Vagina (tissue), 2 donors: ENCODE data around the gene FAM200B. TPM values are rescaled to one million over a fixed set of nuclear protein-coding genes. Genes with fewer than 3 reads are reported as not detected.

Experiments
- DNase-seq, 2 donors: peaks; one replicate each; pipeline ENCODE4 v3.0.0-alpha.2; 2017; ENCODE audit errors: extremely low spot score in 2 of 2
- H3K27ac ChIP-seq: fragments of 200-600 bp; sonication (generic); one replicate; pipeline ENCODE4 v1.5.1; 2019
- H3K27me3 ChIP-seq: fragments of 200-600 bp; sonication (generic); one replicate; pipeline ENCODE4 v1.5.1; 2019
- H3K36me3 ChIP-seq, 2 donors: fragments of 200-600 bp; sonication (generic); one replicate each; pipeline ENCODE4 v1.5.1; 2017 to 2019
- H3K4me1 ChIP-seq: fragments of 200-600 bp; sonication (generic); one replicate; pipeline ENCODE4 v1.5.1; 2019
- H3K4me3 ChIP-seq, 2 donors: fragments of 200-600 bp; sonication (generic); 1 replicate in 1 of 2; 2 replicates in 1 of 2; pipeline ENCODE4 v1.5.1; 2016 to 2019
- H3K9me3 ChIP-seq: fragments of 200-600 bp; sonication (generic); one replicate; pipeline ENCODE4 v1.5.1; 2019
- CTCF ChIP-seq, 3 experiments: fragments of 450-650 bp in 2 of 3; fragments of 200-600 bp in 1 of 3; sonication (generic) in 1 of 3; IDR thresholded peaks; one replicate each; pipeline ENCODE4 v1.5.1; 2017 to 2019; ENCODE audit warnings: antibody characterized with exemption in 3 of 3, mild to moderate bottlenecking in 2 of 3, moderate library complexity in 2 of 3
- POLR2A ChIP-seq, 2 donors: fragments of 450-650 bp; IDR thresholded peaks; one replicate each; pipeline ENCODE4 v1.6.1; 2017; ENCODE audit warnings: antibody characterized with exemption in 2 of 2, mild to moderate bottlenecking in 2 of 2, moderate library complexity in 2 of 2
- POLR2AphosphoS5 ChIP-seq, 2 donors: sonication (generic); formaldehyde crosslinking; IDR thresholded peaks; one replicate each; pipeline ENCODE4 v1.9.0; 2017; ENCODE audit warnings: antibody characterized with exemption in 2 of 2, mild to moderate bottlenecking in 2 of 2, low read depth in 1 of 2; ENCODE audit not compliant: insufficient read depth in 1 of 2
- intact Hi-C: fragments of 100-400 bp; cut with DNase I; formaldehyde crosslinking; loops from one replicate; pipeline ENCODE4 v1.15.1; 2023
- total RNA-seq: library from RNA; depleted of rRNA; stranded (reverse); fragments of >200 nt; gene quantifications from one replicate; pipeline ENCODE4 v1.2.3, GENCODE V29; 2016

The FAM200B gene
- total RNA-seq, 1 donor from 2014 or later, result 29.5 TPM

- intact Hi-C loops, result no loop called here
- no peaks in the 10 kb centered on the region for H3K9me3 ChIP-seq
- H3K27me3 ChIP-seq, result no peaks in the 10 kb centered on the region
- no peak overlapping the region for H3K27ac ChIP-seq
- H3K4me1 ChIP-seq, result peaks cover 19% of the 10 kb centered on the region
- TF ChIP-seq POLR2A (IDR thresholded peaks at IDR 0.05) (no peak), CTCF (IDR thresholded peaks at IDR 0.05) (no peak), POLR2AphosphoS5 (IDR thresholded peaks at IDR 0.05; ENCODE audit: insufficient read depth in 1 of 2, low read depth in 1 of 2) (no peak)
- no peak overlapping the region for H3K4me3 ChIP-seq
- H3K36me3 ChIP-seq, result peaks cover 0 to 15% of the 10 kb centered on the region in 2 donors
- DNase-seq, result no peak
These were observed 8.6 kb downstream of the FAM200B start for GRCh38 chr4:15690020-15690809.

- no peak for DNase-seq
- Histone ChIP-seq H3K27ac (no peak overlapping the region), H3K36me3 (peaks cover 0 to 15% of the 10 kb centered on the region in 2 donors), H3K4me3 (no peak overlapping the region), H3K9me3 (no peaks in the 10 kb centered on the region), H3K27me3 (no peaks in the 10 kb centered on the region), H3K4me1 (peaks cover 15% of the 10 kb centered on the region)
- intact Hi-C loops, result no loop called here
- TF ChIP-seq POLR2AphosphoS5 (IDR thresholded peaks at IDR 0.05; ENCODE audit: insufficient read depth in 1 of 2, low read depth in 1 of 2) (no peak), POLR2A (IDR thresholded peaks at IDR 0.05) (no peak), CTCF (IDR thresholded peaks at IDR 0.05) (no peak)
These were observed 9.9 kb downstream of the FAM200B start for GRCh38 chr4:15691346-15692135.

- intact Hi-C loops, result no loop called here
- Histone ChIP-seq H3K4me3 (no peak overlapping the region), H3K27ac (no peak overlapping the region), H3K36me3 (peaks cover 0 to 5% of the 10 kb centered on the region in 2 donors), H3K4me1 (peaks cover 15% of the 10 kb centered on the region), H3K27me3 (no peaks in the 10 kb centered on the region), H3K9me3 (no peaks in the 10 kb centered on the region)
- TF ChIP-seq POLR2AphosphoS5 (IDR thresholded peaks at IDR 0.05; ENCODE audit: insufficient read depth in 1 of 2, low read depth in 1 of 2) (no peak), POLR2A (IDR thresholded peaks at IDR 0.05) (no peak), CTCF (IDR thresholded peaks at IDR 0.05) (no peak)
- DNase-seq, result no peak
These were observed 11.0 kb downstream of the FAM200B start for GRCh38 chr4:15692602-15693001.

GRCh38 chr4:15694431-15694830, 12.8 kb downstream of the FAM200B start:
- intact Hi-C loops, result no loop called here
- Histone ChIP-seq H3K9me3 (no peaks in the 10 kb centered on the region), H3K4me3 (no peak overlapping the region), H3K27me3 (no peaks in the 10 kb centered on the region), H3K4me1 (peaks cover 15% of the 10 kb centered on the region), H3K27ac (no peak overlapping the region), H3K36me3 (no peaks in the 10 kb centered on the region)
- TF ChIP-seq POLR2A (IDR thresholded peaks at IDR 0.05), result no peak
- TF ChIP-seq CTCF (IDR thresholded peaks at IDR 0.05), result no peak
- TF ChIP-seq POLR2AphosphoS5 (IDR thresholded peaks at IDR 0.05; ENCODE audit: insufficient read depth in 1 of 2, low read depth in 1 of 2), result no peak
- no peak for DNase-seq
